A204.1 (cell line): ENCODE data around the gene TSKU.

Source experiments
- FAIRE-seq: peaks from 2 replicates; lab custom pipeline; 2012; peaks lifted over from hg19 to GRCh38; lab: Jason Lieb, UNC

TSKU gene

DNA sequence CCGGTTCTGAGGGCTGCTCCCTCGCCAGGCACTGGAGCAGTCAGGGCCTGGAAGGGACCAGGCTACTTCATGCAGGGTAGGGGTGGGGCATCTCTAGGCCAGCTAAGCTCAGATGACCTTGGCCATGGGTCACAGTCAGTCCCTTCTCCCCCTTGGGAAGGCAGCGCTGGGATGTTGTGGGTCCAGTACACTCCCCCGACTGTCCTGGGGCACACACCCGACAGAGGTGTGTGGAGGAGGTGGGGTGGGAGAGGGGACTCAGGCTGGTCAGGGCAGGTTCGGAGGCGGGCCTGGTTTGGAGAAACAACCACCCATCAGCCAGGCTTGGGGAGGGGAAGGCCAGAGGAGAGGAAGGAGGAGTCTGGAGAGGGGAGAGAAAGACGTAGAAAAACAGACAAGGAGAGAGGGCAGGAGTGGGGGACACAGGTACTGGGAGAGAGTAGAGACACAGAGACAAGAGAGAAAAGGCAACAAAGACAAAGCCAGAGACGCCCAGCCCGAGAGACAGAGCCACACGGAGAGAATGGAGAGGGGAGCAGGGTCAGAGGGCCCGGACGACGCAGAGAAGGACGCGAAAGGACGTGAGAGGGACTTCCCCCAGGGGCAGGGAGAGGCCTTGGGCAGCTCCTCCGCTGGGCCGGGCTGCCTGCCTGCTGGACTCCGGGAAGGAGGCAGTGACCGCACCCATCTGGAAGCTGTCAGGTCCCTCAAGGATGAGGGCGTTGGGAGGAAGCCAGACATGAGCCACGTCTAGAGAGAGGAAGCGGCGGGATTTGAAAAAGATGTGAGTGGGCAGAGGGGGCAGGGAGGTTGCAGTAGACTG lies 30.6 kb upstream of the TSKU start:
- FAIRE-seq, result no peak

DNA sequence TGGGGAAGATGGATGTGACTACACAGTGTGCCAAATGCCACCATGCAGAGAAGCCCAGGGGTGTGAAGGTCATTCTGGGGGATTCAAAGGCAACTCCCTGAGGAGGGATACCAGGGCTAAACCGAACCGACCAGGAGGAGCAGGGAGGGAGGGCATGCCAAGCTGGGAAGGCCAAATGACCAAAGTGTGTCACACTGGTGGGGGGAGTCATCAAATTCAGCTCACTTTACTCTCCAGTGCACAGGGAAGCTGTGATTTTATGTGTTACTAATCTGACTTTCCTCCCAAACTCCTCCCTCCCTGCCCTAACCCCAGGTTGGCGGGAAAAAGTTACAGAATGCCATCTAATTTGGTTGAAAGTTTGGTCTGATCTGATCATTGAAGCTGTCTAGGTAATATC lies 29.7 kb upstream of the TSKU start:
- no peak for FAIRE-seq

GRCh38 chr11:76753950-76754349 lies 29.2 kb upstream of the TSKU start:
- no peak for FAIRE-seq

GRCh38 chr11:76756341-76756741 lies 26.8 kb upstream of the TSKU start:
- no peak for FAIRE-seq

- no peak for FAIRE-seq
Observed at GRCh38 chr11:76758311-76758710, 24.8 kb upstream of the TSKU start.

DNA sequence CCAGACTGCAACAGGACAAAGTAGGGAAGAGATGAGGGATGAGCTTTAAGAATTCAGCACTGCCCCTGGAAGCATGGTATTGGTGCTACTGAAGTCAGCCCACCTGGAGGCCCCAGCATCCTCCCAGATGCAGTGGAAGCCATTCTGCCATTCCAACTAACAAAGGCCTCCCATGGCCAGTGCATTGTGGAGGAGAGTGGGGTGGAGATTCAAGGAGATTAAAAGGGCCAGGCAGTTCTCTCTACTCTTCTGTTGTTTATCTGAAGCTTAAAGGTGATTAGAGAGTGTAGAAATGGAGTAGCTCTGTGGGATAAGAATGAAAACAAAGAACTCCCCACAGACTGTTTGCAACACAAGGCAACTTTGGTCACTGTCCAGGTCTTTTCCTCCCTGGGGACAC lies 24.1 kb upstream of the TSKU start:
- no peak for FAIRE-seq

- no peak for FAIRE-seq
Observed at GRCh38 chr11:76759517-76759916, 23.6 kb upstream of the TSKU start.

GRCh38 chr11:76760236-76760635 lies 22.9 kb upstream of the TSKU start:
- FAIRE-seq, result no peak

DNA sequence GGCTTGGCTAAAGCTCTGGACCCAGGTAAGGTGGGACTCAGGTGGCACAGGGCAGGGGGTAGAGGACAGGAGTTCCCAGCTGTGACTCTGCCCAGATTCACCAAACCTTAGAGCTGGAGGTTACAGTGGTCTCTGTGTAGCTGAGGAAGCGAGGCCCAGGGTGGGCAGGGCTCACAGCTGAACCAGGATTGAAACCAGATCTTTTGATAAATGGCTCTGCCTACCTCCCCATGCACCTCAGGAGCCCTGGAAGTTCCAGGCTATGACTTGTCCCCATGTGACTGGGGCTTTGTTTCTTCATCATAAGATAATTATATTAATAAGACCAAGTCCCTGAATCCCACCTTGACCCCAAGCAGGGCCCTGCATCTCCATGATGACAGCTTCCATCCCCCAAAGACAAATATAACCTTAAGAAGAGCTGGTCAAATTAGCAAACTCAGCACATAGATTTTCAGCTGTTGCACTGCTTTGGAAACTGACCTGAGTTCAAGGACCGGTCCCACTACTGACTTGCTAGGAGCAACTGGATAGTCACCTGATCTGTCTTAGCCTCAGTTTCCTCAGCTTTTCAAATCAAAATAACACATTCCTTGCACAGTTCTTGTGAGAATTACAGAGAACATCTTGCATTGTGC lies 21.3 kb upstream of the TSKU start:
- no peak for FAIRE-seq

GRCh38 chr11:76762356-76762752 lies 20.8 kb upstream of the TSKU start:
- no peak for FAIRE-seq

DNA sequence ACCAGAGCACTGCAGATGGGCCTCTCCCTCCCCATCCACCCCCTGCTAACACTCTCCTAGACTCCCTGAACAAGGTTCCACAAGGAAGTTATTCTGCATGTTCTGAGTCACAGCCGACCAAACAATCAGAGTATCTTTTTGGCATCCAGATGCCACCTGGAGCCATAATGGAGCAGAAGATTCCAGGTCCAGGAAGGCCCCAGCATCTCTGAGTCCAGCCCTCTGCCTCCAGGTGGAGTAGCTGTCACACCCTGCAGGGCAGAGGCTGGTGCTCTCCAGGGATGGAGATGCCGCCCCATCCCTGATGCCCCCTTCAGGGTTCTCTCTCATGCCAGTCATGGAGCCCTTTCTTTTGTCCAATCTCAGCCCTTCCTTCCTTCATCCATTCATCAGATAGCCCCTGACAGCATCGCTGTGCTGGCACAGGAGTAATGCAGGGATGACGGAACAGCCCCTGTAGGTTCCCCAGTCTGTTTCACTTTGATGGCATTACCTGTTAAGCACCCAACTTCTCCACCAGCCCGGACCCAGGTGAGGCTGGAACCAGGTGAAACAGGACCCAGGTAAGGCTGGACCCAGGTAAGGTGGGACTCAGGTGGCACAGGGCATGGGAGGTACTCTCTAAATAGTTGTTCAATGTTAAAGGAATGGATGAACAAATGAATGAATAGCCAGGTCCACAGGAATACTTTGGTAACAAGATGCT lies 20.1 kb upstream of the TSKU start:
- FAIRE-seq, result no peak

DNA sequence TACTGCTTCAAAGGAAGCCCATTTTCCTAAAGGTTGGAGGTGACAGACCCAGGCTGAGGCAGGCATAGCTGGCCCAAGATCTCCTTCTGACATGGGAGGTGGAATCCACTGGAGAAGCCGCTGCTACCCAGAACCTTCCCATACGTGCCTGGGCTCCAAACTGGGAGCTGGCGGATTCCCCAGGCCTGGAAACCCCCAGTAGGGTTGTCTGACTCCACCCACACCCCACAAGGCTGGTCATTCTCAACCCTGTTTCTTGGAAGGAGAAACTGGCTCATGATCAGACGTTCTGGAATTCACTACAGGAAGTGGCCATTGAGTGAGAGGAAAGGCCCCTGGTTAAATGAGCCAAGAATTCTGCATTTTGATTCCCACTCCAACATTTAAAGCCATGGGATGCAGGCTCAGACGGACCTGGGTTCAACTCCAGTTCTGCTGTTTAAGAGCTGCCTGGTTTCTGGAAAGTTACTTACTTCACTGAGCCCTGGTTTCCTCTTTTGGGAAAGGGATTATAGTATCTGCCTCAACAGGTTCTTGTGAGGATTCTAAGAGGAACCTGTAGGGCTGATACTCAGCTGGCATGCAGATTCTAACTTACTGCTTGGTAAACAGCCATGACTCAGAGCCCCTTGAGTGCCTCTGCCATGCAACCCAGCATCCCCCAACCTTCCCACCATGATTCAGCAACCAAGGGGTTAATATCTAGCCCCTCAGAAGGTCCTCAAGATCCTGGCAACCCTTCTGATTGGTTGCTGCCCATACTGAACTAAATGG lies 19.4 kb upstream of the TSKU start:
- FAIRE-seq, result no peak

GRCh38 chr11:76764941-76765665 lies 18.1 kb upstream of the TSKU start:
- FAIRE-seq, result no peak

DNA sequence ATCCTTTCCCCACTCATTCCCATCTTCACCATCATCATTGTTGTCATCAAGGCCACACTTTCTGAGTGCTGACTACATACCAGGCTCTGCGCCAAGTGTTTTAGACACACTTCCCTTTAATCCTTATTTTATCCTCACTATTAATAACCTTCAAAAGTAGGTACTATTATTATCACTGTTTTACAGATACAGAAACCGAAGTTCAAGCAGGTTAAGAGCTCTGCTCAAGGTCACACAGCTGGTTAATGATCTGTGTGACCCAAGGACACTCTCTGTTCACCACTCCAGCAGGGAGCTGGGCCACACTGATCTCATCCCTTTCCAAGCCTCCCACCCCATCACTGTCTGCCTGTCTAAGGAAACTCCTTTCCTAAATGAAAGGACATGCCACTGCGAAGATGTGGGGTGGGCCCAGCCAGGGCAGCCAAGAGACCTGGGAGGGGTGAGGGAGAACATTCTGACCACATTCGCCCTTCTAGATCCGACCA lies 17.2 kb upstream of the TSKU start:
- no peak for FAIRE-seq

- no peak for FAIRE-seq
Observed at GRCh38 chr11:76766521-76766920, 16.6 kb upstream of the TSKU start.

GRCh38 chr11:76767659-76768058 lies 15.5 kb upstream of the TSKU start:
- no peak for FAIRE-seq

- no peak for FAIRE-seq
Observed at GRCh38 chr11:76768088-76768908, 14.9 kb upstream of the TSKU start.

DNA sequence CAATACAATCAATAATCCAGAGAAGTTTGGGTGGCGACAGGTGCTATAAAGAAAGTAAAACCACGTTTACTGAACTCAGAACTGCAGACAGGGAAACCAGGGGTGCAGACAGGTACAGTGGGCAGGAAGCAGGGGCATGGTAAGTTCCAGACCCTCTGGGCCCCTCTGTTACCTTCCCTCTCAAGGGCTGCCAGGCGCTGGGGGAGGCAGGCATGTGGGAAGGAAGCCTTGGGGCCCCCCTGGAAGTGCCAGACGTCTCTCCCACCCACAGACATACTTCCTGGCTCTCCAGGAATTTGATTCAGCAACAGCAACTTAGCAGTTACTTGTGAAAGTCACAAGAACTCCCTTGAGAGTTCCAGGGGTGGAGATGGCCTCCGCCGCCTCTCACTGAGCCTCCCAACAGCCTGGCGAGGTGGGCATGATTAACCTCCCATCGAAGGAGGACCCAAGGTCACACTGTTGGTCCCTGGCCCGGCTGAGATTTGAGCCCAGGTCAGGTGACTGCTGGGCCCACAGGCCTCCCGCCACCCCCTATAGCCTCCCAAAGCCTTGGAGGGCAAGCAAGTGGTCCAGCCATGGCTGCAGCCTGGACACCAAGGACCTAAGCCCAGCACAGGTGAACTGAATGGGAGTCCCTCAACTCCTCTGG lies 14.1 kb upstream of the TSKU start:
- no peak for FAIRE-seq

- no peak for FAIRE-seq
Observed at GRCh38 chr11:76769645-76770586, 13.2 kb upstream of the TSKU start.
